ENCODE results near the gene SORCS1. TPM values are rescaled to one million over a fixed set of nuclear protein-coding genes. Genes with fewer than 3 reads are reported as not detected.
"Not testable (repeated sequence)": the region's sequence is repeated elsewhere in the genome, so short reads cannot be mapped to it uniquely, and the experiment has no call there.

The SORCS1 gene
- total RNA-seq, 1 donor from 2014 or later: not detected

DNA sequence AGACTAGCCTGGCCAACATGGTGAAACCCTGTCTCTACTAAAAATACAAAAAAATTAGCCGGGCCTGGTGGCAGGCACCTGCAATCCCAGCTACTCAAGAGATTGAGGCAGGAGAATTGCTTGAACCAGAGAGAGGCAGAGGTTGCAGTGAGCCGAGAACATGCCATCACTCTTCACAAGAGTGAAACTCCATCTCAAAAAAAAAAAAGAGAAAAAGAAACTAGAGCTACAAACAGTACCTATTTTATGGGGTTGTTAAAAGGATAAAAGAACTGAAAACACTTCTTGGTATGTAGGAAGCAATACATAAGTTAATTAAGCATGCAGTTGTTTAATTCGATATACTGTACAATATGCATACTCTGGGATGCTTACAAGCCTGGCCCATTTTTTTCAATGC, 216.9 kb downstream of the SORCS1 start:
- no peak for DNase-seq (ENCODE audit: low read depth in 2 of 2)

DNA sequence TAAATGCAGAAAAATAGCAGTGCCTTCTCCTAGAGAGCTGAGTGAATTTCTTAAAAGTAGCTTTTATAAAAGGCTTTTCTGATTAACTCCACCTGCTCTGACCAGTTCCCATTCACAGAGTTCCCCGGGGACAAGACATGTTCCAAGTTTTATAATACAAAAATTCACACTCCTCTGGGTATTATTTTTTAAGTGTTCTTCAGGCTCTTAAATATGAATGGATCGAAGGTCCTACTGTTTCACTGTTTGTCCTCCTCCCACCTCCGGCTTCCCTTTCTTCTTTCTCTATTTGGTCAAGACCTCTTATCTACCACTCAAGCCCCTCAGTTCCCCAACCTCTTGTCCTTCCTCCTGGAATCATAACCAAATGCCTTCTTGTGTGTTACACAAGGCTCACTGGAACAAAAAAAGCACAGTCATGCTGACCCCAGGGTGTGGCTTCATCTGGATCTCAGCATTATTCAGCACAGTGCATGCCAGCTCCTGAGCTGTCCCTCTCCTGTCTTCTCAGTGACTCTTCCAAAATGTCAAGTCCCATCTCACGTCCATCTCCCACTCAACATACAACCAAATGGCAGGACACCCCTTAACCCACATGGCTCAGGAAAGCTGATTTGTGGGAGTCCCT, 222.4 kb downstream of the SORCS1 start:
- DNase-seq (ENCODE audit: low read depth in 2 of 2): no peak

DNA sequence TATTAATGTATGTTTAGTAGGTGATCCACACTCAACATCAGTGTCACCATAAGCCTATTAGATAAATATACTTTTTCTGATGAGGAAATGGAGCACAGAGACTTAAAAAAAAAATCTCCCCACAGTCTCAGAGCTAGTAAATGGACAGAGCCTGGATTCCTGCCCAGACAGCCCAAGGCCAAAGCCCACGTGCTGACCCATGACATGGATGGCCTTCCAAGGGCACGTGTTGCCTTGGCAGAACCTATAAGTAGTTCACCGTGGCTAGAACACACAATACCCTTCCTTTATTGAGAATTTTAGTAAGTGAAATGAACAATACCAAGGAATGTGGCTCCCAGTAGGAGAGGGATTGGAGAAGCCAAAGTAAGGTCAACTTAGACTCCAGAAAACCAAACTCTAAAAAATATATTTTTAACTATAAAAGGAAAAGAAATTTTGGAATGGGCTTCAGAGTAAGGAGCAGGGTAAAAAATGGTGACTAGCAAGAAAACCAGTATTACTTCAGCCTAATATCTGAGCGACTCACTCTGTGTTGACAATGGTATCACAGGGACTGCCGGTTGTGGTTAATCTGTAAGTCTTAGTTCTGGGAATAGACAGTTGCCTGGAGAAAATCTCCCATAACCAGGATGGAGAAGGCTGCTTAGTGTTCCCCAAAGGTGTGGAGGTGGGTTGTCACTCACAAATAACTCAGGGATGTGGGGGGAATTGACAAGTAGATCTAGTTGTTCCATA, 223.0 kb downstream of the SORCS1 start:
- no peak for DNase-seq (ENCODE audit: low read depth in 2 of 2)

DNA sequence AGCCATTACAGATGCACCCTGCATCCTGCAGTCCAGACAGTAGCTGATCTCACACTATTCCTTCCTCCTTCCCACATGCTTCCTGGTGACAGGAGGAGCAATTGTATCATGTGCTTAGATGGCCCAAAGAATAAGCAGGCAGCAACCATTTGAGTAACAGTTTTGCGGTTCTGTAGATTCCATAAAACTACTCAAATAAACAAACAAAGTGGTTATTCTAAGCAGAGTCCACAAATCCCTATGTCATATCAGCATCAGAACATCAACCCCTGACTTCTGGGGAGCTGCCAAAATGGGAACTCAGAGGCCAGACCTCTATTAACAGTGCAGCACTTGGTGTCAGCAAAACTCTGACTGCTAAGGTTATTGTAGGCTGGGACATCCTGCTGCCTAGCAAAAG, 226.0 kb downstream of the SORCS1 start:
- no peak for DNase-seq (ENCODE audit: low read depth in 2 of 2)

- DNase-seq (ENCODE audit: low read depth in 2 of 2): no peak
Measured at GRCh38 chr10:106935978-106936451, 228.5 kb downstream of the SORCS1 start.

GRCh38 chr10:106931853-106932249, 232.7 kb downstream of the SORCS1 start:
- no peak for DNase-seq (ENCODE audit: low read depth in 2 of 2)

DNA sequence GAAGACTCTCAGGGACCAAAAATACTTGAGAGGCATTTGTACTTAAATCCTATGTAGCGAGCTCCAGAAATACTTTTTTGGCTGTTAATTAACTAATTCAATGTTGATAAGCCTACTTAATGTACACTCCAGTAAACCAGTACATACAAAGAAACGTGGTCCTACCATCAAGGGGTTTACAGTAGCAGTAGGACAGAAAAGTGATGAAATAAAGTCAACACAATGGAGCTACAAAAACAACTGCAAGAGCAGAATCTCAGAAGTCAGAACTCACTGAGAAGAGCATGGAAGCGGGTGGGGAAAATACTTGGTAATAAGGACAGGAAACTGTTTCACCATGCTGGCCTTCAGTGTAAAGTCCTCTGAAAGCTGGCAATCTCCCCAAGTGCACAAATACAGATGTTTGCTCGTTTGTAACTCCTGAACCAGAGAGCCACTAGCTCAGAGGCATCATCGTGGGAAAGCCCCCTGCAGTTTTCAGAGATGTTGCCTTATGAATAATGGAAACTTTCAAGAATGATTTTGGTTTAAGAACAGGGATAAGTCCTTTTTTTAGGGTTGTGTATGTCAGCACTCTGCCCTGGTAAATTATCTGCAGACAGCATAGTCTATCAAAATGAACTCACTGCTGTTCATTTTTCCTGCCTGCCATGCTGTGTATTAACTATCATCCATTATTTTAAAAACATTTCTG, 233.2 kb downstream of the SORCS1 start:
- DNase-seq (ENCODE audit: low read depth in 2 of 2): no peak

DNA sequence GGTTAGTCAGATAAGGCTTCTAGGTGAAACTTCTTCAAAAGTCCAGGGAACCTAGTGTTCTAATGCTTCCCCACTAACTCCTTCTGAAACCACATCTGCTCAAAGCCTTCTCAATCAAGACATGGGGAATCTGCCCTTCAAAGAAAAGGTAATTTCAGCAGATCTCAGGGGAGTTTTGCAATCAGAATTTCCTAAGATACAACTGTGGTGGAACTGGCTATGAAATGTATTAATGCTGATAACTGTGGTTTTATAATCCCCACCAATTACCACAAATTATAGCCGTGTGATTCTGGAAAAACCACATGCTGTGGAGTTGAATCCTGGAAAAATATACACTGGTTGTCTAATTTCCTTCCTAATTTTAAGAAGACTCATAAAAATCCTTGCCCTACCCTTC, 233.8 kb downstream of the SORCS1 start:
- no peak for DNase-seq (ENCODE audit: low read depth in 2 of 2)

- no peak for DNase-seq (ENCODE audit: low read depth in 2 of 2)
Measured at GRCh38 chr10:106929291-106929895, 235.1 kb downstream of the SORCS1 start.

- DNase-seq (ENCODE audit: low read depth in 2 of 2): not testable (repeated sequence)
Measured at GRCh38 chr10:106928151-106928550, 236.4 kb downstream of the SORCS1 start.

DNA sequence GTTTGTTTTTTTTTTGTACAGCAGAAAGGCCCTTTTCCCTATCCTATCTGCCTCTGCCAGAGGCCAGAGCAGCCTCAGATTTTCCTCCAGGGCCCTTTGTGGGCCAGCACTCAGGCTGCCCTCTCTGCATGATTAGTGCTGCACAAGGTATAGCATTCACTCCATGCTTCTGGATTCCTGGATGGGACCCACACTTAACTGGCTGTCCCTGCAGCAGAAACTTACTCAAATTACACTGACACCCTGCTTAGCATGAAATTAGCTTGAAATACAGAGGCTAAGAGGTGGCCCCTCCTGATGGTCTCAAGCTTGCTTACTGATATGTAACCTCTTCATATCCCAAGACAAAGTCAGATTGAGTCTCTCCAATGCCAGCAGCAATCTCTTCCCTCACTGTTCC, 239.3 kb downstream of the SORCS1 start:
- DNase-seq (ENCODE audit: low read depth in 2 of 2): no peak

GRCh38 chr10:106920538-106920937, 244.0 kb downstream of the SORCS1 start:
- no peak for DNase-seq (ENCODE audit: low read depth in 2 of 2)

DNA sequence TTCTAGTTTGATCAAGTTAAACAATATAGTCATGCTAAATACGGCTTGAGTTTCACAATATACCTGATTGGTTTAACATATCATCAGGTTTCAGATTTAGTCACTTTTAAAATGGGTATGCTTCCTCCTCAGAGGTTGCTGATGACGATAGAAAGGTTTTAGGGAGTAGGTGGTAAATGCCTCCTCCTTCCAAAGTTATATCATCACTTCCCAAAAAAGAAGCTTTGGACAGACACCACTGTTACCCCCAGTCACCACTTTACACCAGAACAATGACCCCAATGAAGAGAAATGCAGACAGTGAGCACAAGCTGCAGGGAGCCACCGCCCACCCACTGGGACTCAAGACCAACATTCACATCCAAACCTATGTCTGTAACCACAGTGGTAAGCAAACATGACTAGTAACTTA, 244.6 kb downstream of the SORCS1 start:
- DNase-seq (ENCODE audit: low read depth in 2 of 2): no peak

GRCh38 chr10:106917452-106918055, 247.0 kb downstream of the SORCS1 start:
- DNase-seq (ENCODE audit: low read depth in 2 of 2): no peak

- no peak for DNase-seq (ENCODE audit: low read depth in 2 of 2)
Measured at GRCh38 chr10:106914016-106914415, 250.5 kb downstream of the SORCS1 start.

GRCh38 chr10:106913348-106913747, 251.2 kb downstream of the SORCS1 start:
- no peak for DNase-seq (ENCODE audit: low read depth in 2 of 2)

DNA sequence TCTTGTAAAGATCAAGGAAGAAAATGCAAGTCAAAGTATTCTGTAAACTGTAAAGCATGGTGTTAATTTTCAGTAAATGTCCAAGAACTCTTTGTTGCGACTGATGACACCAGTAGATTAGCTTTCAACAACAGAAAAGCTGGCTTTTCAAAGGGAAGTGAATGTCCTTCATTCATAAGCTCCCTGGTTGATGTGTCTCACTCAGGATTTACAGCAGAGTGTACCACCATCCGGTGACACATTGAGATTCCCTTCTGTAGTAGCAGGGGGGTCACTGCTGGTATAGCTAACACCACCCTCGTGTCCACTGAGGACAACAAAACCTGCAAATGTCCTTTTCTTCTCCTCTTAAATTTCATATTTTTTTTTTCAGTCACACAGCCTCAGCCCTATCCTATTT, 253.4 kb downstream of the SORCS1 start:
- no peak for DNase-seq (ENCODE audit: low read depth in 2 of 2)

DNA sequence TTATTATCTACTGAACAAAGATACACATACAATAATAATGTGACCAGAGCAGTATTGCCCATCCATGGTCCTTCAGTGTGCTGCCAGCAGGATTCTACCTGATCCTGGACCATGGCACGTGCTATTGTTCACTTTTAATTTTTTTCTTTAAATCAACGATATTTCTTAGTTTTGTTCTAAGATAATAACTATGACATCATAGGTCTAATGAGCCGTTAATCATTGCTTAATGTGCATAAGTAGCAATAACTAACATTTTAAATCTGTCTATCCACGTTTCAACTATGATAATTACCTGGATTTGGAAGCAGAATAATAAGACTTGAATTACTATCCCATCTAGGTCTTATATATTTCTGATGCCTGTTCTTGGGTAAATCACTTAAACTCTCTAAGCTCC, 253.8 kb downstream of the SORCS1 start:
- no peak for DNase-seq (ENCODE audit: low read depth in 2 of 2)

GRCh38 chr10:106908225-106908624, 256.3 kb downstream of the SORCS1 start:
- DNase-seq (ENCODE audit: low read depth in 2 of 2): no peak

DNA sequence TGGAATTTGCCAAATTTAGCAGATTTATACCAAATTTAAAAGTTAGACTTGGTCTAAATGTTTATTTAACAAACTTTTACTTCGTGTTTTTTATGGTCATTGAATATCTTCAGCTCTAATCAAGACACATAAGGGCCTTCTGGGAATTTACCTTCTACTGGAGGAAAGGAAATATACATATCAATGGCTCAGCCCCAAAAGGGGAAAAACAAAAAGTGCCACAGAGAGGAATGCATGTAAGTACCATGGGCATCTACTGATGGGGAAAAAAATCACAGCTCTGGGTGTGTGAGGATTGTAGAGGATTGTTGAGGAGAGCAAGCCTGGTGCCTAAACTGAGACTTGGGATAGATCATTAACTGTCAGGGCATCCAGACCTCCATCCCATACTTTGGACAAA, 260.3 kb downstream of the SORCS1 start:
- DNase-seq (ENCODE audit: low read depth in 2 of 2): no peak

DNA sequence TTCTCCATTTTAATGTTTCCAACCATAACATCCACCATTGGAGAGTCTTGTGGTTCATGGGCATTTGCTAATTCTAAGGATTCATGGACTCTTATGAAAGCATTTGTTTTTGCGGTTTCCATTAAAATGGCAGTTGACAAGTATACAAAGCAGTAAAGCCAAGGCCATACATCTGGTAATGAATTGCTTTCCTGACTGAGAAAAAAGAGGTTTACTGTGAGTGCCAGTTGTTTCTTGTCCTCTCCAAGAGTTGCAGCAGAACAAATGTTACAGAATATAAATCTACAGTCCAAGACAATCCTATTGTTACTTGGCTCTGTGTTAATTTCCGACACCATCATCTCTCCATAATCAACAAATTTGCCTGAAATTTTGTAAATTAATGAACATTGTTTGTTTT, 261.3 kb downstream of the SORCS1 start:
- no peak for DNase-seq (ENCODE audit: low read depth in 2 of 2)

All from dermis microvascular lymphatic vessel endothelial cell (primary cell).